HEK293T (cell line): Measurements from ENCODE around the gene ZBTB40.

Experiments
- CTCF ChIA-PET: fragments of 350-600 bp; formaldehyde crosslinking; extraction: SDS; loops from one replicate; lab custom pipeline; 2021; ENCODE audit warnings: antibody characterized with exemption, inconsistent platforms; lab: Yijun Ruan, JAX
- POLR2A ChIA-PET: fragments of 350-600 bp; formaldehyde crosslinking; extraction: SDS; loops from one replicate; lab custom pipeline; 2020; ENCODE audit warnings: antibody characterized with exemption, inconsistent platforms; lab: Yijun Ruan, JAX
- DNase-seq: peaks from one replicate; pipeline ENCODE4 v3.0.0; 2012; ENCODE audit warnings: mixed read lengths; ENCODE audit errors: extremely low spot score
- ARNT ChIP-seq: fragments of 450-650 bp; IDR thresholded peaks from 2 replicates; pipeline ENCODE4 v1.6.1; 2017; ENCODE audit warnings: mild to moderate bottlenecking
- BHLHE40 ChIP-seq: fragments of 450-650 bp; IDR thresholded peaks from 2 replicates; pipeline ENCODE4 v1.6.1; 2016; ENCODE audit warnings: mild to moderate bottlenecking, moderate library complexity, borderline replicate concordance
- CTBP1 ChIP-seq: fragments of 450-650 bp; IDR thresholded peaks from 2 replicates; pipeline ENCODE4 v1.6.1; 2016; ENCODE audit warnings: borderline replicate concordance
- ELF4 ChIP-seq: fragments of 450-650 bp; IDR thresholded peaks from 2 replicates; pipeline ENCODE4 v1.6.1; 2017; ENCODE audit warnings: antibody characterized with exemption
- FOXA1 ChIP-seq: fragments of 450-650 bp; IDR thresholded peaks from 2 replicates; pipeline ENCODE4 v1.6.1; 2016; ENCODE audit warnings: mild to moderate bottlenecking
- FOXK2 ChIP-seq: fragments of 450-650 bp; IDR thresholded peaks from 2 replicates; pipeline ENCODE4 v1.6.1; 2016; ENCODE audit warnings: mild to moderate bottlenecking
- FOXM1 ChIP-seq: fragments of 450-650 bp; IDR thresholded peaks from 2 replicates; pipeline ENCODE4 v1.6.1; 2017; ENCODE audit warnings: mild to moderate bottlenecking, borderline replicate concordance
- HDGF ChIP-seq: fragments of 450-650 bp; IDR thresholded peaks from 2 replicates; pipeline ENCODE4 v1.6.1; 2017; ENCODE audit warnings: antibody characterized with exemption, borderline replicate concordance
- L3MBTL2 ChIP-seq: fragments of 450-650 bp; conservative IDR thresholded peaks from 2 replicates; pipeline ENCODE4 v1.6.1; 2016; ENCODE audit warnings: mild to moderate bottlenecking
- LEF1 ChIP-seq: fragments of 450-650 bp; IDR thresholded peaks from 2 replicates; pipeline ENCODE4 v1.6.1; 2017; ENCODE audit warnings: mild to moderate bottlenecking, borderline replicate concordance
- NFRKB ChIP-seq: fragments of 450-650 bp; IDR thresholded peaks from 2 replicates; pipeline ENCODE4 v1.6.1; 2016; ENCODE audit warnings: mild to moderate bottlenecking, moderate library complexity
- SP1 ChIP-seq: fragments of 450-650 bp; IDR thresholded peaks from 2 replicates; pipeline ENCODE4 v1.6.1; 2017
- SUZ12 ChIP-seq: fragments of 450-650 bp; IDR thresholded peaks from 2 replicates; pipeline ENCODE4 v1.6.1; 2016; ENCODE audit warnings: mild to moderate bottlenecking
- TARDBP ChIP-seq: fragments of 450-650 bp; IDR thresholded peaks from 2 replicates; pipeline ENCODE4 v1.6.1; 2016
- ZNF384 ChIP-seq: fragments of 450-650 bp; IDR thresholded peaks from 2 replicates; pipeline ENCODE4 v1.6.1; 2016
- TF ChIP-seq, protein P1 (sequence below): fragments of 450-650 bp; IDR thresholded peaks from 2 replicates; pipeline ENCODE4 v1.6.1; 2016

Gene ZBTB40

DNA sequence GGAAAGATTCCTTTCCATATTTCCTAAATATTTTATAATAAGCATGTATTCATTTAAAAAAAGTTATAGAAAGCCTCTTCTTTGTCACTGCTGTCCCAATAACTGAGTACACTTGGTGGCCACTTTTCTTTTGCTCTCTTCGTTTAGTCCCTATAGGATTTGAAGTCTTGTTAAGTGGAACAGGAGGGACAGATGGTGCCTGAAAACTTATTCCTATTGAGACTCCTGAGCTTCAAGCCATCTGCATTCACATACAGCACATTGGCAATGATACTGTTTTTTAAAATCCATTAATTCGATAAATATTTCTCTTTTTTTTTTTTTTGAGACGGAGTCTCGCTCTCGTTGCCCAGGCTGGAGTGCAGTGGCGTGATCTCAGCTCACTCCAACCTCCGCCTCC, 2.0 kb upstream of the ZBTB40 start:
- TF ChIP-seq SUZ12 (no peak), L3MBTL2 (no peak)
- DNase-seq = no peak
- ChIA-PET POLR2A (no interaction called here), CTCF (no interaction called here)

DNA sequence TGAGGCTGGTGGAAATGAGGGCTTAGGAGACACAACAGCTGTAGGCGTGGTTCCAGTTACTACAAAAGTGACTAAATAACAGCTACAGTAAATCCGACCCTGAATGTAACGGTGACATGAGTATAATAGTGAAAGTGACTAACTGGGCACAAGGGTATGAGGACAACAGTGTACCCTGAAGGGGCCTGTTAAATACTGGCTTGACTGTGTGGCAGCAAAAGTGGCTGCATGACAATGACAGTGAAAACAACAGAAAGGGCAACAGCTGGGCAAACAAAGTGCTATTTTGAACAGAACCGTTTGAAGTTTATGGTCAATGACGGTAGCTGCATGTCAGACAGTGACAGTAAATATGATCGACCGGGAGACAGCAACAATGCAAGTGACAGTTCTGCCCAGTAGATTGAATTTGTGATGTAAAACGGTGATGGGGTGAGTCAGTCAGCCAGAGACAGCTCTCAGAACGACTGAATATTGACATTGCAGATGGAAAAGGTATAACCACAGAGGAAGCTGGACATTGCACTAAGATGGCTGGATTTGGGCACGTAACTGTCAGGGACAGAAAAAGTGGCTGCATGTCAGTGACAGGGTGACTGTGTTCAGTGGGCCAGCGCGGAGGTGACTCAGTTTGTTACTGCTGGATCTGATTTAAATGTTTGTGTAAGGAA, 1.2 kb upstream of the ZBTB40 start:
- ChIA-PET CTCF (no interaction called here), POLR2A (interaction anchor here (1.2 kb wide), 1 partner anchor 59 kb away, joined by 3 read pairs; no protein-coding TSS in a partner anchor)
- no peak for DNase-seq
- no peak for TF ChIP-seq FOXK2
- no peak for TF ChIP-seq CTBP1
- no peak for TF ChIP-seq ARNT
- no peak for TF ChIP-seq NFRKB

DNA sequence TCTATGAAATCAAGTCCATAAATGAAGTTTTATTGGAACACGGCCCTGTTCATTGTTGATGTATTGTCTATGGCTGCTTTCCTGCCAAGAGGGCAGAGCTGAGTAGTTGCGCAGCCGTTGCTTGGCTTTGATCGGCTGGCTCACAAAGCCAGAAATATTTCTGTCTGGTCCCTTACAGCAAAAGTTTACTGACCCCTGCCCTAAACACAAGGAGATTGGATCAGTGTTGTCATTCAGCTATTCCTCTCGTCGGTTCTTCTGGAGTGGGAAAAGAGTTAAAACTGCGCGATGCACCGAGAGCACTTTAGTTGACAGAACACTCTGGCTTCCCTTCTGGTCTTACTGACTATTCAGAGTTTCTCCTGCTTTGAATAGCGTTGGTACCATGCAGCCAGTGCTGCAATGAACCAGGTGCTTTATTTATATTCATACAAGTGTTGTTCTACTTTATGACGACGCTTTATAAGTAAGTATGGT, 868 bp downstream of the ZBTB40 start:
- CTCF ChIA-PET = interaction anchor here (0.7 kb wide), 1 partner anchor 1264 kb away, joined by 3 read pairs; no protein-coding TSS in a partner anchor
- DNase-seq = no peak
- POLR2A ChIA-PET = interaction anchor here (1.3 kb wide), 1 partner anchor 12 kb away, joined by 3 read pairs; no protein-coding TSS in a partner anchor

DNA sequence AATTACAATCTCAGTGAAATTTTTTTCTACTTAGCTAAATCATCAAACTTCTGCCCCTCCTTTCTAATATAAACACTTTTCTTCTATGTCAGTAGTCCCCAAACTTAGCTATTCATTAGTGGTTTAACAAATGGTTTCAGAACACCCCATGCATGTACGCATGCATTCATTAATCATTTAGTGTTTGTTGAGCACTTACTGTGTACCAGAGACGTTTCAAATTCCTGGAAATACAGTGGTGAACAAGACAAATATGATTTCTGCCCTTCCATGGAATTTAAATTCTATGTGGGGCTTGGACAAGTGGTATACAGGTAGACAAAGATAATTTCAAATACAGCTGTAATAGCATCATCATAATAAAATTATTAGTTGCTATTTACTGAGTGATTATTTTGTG, 1.5 kb downstream of the ZBTB40 start:
- ChIA-PET POLR2A (interaction anchor here (1.3 kb wide), 1 partner anchor 11 kb away, joined by 3 read pairs; no protein-coding TSS in a partner anchor), CTCF (no interaction called here)
- DNase-seq = no peak
- TF ChIP-seq HDGF = no peak
- no peak for TF ChIP-seq CTBP1
- TF ChIP-seq ARNT = no peak
- TF ChIP-seq SUZ12 = no peak
- TF ChIP-seq, protein P1, sequence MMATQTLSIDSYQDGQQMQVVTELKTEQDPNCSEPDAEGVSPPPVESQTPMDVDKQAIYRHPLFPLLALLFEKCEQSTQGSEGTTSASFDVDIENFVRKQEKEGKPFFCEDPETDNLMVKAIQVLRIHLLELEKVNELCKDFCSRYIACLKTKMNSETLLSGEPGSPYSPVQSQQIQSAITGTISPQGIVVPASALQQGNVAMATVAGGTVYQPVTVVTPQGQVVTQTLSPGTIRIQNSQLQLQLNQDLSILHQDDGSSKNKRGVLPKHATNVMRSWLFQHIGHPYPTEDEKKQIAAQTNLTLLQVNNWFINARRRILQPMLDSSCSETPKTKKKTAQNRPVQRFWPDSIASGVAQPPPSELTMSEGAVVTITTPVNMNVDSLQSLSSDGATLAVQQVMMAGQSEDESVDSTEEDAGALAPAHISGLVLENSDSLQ = no peak
- no peak for TF ChIP-seq SP1
- TF ChIP-seq TARDBP = no peak
- TF ChIP-seq FOXA1 = no peak
- no peak for TF ChIP-seq ZNF384

More for the DNA sequence above, 868 bp downstream of the ZBTB40 start:
- TF ChIP-seq FOXM1 (no peak), LEF1 (no peak), FOXK2 (no peak), SUZ12 (no peak), ARNT (no peak), TARDBP (no peak), FOXA1 (no peak), L3MBTL2 (no peak), CTBP1 (no peak), ZNF384 (no peak), ELF4 (no peak), HDGF (no peak), SP1 (no peak), BHLHE40 (no peak), NFRKB (no peak)
- TF ChIP-seq, protein P1 = no peak

DNA sequence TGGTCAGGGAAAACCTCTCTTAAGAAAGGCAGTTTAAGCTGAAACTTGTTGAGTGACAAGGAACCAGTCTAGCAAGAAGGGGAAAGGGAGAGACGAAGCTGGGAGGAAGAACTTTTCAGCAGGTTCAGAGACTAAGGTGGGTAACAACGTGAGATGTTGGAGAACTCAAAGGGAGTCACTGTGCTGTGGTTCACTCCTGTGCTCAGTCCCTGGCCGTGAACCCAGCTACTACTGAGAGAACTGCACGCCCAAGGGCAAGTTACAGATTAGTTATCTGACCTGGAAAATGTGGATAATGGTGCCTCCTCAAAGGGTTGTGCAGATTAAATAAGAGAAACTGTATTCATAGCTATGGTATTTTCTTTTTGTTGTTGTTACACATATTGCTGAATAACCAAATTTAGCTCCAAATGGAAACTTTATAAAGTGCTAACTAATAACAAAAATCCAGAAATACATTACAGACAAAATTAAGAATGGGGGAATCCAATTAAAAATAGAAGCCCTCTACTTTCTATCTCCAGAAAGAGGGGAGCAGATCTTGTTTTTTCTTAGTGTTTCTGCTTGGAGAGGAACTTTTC, 2.9 kb downstream of the ZBTB40 start:
- CTCF ChIA-PET = interaction anchor here (0.6 kb wide), 1 partner anchor 38 kb away, joined by 4 read pairs; no protein-coding TSS in a partner anchor
- TF ChIP-seq FOXA1 = no peak
- POLR2A ChIA-PET = no interaction called here
- no peak for DNase-seq

DNA sequence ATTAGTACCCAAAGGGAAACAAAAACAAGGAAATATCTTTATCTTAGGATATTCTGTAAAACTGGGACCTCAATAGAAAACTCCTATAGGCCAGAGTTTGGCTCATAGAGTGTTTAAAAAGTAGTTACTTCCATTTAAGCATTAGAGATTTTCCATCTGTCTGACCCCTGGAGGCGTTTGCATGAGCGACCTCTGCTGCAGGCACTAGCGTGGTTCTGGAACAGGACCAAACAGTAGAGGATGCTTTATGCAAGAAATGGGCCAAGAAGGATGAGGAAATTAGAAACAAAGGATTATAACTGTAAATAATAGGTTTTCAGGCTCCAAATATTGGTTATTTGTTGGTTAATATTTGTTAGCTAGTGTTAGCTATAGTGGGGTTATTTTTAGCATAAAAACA, 5.7 kb downstream of the ZBTB40 start:
- POLR2A ChIA-PET = no interaction called here
- DNase-seq = no peak
- CTCF ChIA-PET = no interaction called here
- TF ChIP-seq FOXA1 = no peak
- TF ChIP-seq, protein P1 = no peak
- TF ChIP-seq SUZ12 = no peak
- TF ChIP-seq CTBP1 = no peak
- TF ChIP-seq SP1 = no peak
- TF ChIP-seq FOXM1 = no peak
- TF ChIP-seq FOXK2 = no peak
- TF ChIP-seq NFRKB = no peak
- TF ChIP-seq ZNF384 = no peak
- TF ChIP-seq ARNT = no peak
- no peak for TF ChIP-seq HDGF
- no peak for TF ChIP-seq L3MBTL2
- no peak for TF ChIP-seq LEF1
- no peak for TF ChIP-seq ELF4
- TF ChIP-seq TARDBP = no peak
- no peak for TF ChIP-seq BHLHE40
